GM12873 (cell line): ENCODE data around the gene ADH4.

Experiments used
- TF ChIP-seq, protein P1 (sequence below): IDR thresholded peaks from 2 replicates; pipeline ENCODE4 v1.5.1; 2012; ENCODE audit warnings: low read depth, mild to moderate bottlenecking, moderate library complexity, low read length, control low read depth; ENCODE audit not compliant: insufficient read depth; ENCODE audit errors: missing control alignments

The ADH4 gene

GRCh38 chr4:99082192-99082591 lies 61.9 kb downstream of the ADH4 start:
- TF ChIP-seq, protein P1, sequence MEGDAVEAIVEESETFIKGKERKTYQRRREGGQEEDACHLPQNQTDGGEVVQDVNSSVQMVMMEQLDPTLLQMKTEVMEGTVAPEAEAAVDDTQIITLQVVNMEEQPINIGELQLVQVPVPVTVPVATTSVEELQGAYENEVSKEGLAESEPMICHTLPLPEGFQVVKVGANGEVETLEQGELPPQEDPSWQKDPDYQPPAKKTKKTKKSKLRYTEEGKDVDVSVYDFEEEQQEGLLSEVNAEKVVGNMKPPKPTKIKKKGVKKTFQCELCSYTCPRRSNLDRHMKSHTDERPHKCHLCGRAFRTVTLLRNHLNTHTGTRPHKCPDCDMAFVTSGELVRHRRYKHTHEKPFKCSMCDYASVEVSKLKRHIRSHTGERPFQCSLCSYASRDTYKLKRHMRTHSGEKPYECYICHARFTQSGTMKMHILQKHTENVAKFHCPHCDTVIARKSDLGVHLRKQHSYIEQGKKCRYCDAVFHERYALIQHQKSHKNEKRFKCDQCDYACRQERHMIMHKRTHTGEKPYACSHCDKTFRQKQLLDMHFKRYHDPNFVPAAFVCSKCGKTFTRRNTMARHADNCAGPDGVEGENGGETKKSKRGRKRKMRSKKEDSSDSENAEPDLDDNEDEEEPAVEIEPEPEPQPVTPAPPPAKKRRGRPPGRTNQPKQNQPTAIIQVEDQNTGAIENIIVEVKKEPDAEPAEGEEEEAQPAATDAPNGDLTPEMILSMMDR: no peak

DNA sequence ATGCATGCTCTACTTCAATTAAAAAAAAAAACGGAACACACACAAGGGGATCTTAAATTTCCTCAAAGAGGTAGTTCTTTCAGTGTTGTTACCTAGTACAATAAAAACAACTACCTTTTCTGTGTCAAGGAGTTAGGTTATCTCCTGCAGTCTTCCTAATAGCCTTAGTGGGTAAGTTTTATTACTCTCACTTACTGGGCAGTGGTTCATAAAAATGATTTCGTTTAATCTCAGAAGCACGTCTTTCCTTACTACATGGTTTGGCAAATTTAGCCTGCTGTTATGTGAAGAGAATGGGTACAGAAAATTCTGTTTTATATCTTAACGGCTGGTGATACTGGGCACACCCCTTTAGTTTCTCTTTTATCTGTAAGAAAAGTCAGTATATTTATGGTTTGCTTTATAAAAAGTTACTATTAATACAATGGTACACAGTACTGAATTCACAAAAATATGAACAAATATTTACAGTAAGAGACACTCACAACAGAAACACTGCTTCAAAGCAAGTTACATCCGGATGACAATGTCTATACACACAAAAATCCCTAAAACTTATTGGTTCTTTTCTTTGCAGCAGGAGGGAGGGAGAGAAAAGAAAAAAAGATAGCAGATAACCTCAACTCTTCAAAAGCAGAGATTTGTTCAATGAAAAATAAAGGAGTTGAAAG lies 64.3 kb downstream of the ADH4 start:
- TF ChIP-seq, protein P1: no peak

DNA sequence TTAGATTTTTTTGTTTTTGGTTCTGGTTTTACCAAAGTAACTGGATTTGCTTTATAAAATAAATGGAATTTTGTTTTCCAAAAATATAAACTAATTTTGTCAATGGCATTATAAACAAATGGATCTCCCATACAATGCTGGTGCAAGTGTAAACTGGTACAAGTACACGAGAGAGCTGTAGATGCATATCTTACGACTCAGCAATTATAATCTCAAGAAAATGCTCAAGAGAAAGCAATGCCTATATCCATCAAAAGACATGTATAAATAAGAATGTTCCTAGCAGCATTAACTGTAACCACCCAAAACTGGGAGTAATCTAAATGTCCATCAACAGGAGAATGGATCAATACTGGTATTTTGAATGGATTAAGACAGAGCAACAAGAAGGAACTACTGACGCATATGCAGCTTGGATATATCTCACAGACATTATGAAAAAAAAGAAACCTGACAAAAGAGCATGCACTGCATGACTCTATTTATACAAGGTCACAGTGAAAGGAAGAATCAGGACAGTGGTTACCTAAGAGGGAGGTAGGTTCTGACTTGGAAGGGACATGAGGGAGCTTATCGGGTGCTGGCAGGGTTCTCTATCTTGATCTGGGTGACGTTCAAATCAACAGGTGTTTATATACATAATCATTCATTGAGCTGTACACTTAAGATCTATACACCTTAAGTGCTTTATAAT lies 65.0 kb downstream of the ADH4 start:
- TF ChIP-seq, protein P1: no peak

DNA sequence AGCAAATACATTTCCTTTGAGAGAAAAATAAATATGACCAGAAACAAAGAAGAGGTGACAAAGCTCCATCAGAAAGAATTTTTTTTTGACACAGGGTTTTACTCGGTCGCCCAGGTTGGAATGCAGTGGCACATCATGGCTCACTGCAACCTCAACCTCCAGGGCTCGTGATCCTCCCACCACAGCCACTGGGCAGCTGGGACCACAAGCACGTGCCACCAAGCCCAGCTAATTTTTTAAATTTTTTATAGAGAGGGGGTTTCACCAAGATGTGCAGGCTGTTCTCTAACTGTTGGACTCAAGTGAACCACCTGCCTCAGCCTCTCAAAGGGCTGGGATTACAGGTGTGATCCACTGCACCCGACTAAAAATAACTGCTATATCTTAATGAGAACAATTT lies 65.8 kb downstream of the ADH4 start:
- TF ChIP-seq, protein P1: no peak

DNA sequence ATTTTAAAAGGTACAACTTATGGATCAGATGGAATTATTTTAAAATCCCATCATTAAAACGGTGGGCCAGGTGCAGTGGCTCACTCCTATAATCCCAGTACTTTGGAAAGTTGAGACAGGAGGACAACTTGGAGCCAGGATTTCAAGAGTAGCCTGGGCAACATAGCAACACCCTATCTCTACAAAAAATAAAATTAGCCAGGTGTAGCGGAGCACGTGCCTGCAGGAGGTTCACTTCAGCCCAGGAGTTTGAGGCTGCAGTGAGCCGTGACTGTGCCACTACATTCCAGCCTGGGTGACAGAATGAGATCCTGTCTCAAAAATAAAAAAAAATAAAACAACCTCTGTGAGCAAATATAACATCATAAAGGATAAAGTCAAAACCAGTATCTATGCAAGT lies 66.9 kb downstream of the ADH4 start:
- TF ChIP-seq, protein P1: no peak

- TF ChIP-seq, protein P1: no peak
Measured at GRCh38 chr4:99076292-99076976, 67.7 kb downstream of the ADH4 start.

- TF ChIP-seq, protein P1: no peak
Measured at GRCh38 chr4:99074816-99075215, 69.3 kb downstream of the ADH4 start.
